ENCODE results near the gene CLDN22. TPM values are rescaled to one million over a fixed set of nuclear protein-coding genes. Genes with fewer than 3 reads are reported as not detected.

CLDN22 gene
- total RNA-seq, 1 donor from 2014 or later, result not detected

DNA sequence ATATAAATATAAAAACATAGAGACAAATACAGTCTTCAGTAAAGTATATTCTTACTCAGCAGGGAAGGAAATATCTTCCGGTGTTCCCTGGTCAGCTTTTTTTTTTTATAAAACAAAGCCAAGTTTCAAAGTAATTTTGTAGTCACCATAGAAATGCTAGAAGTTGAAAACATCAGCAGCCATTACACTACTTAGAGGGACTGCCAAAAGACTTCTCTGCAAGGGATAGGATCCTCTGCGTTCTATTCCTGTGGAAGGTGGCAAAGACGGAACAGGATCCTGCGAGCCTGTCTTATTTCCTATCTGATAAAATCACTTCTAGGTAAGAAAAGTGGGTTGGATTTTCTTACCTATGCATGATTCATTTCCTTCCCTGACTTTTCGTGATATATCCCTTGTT, 19.4 kb downstream of the CLDN22 start:
- Mint-ChIP-seq H3K9me3 (ENCODE audit: low read depth) (peaks cover 6% of the 10 kb centered on the region), H3K27me3 (no peaks in the 10 kb centered on the region), H3K36me3 (ENCODE audit: insufficient read depth) (peaks cover 38% of the 10 kb centered on the region), H3K27ac (no peak overlapping the region), H3K4me1 (ENCODE audit: low read depth) (peaks cover 19% of the 10 kb centered on the region), H3K4me3 (ENCODE audit: low read depth) (no peak overlapping the region)
- TF ChIP-seq, protein P1, sequence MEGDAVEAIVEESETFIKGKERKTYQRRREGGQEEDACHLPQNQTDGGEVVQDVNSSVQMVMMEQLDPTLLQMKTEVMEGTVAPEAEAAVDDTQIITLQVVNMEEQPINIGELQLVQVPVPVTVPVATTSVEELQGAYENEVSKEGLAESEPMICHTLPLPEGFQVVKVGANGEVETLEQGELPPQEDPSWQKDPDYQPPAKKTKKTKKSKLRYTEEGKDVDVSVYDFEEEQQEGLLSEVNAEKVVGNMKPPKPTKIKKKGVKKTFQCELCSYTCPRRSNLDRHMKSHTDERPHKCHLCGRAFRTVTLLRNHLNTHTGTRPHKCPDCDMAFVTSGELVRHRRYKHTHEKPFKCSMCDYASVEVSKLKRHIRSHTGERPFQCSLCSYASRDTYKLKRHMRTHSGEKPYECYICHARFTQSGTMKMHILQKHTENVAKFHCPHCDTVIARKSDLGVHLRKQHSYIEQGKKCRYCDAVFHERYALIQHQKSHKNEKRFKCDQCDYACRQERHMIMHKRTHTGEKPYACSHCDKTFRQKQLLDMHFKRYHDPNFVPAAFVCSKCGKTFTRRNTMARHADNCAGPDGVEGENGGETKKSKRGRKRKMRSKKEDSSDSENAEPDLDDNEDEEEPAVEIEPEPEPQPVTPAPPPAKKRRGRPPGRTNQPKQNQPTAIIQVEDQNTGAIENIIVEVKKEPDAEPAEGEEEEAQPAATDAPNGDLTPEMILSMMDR (IDR thresholded peaks at IDR 0.05; ENCODE audit: unreplicated experiment), result no peak
- DNase-seq (ENCODE audit: low spot score, unreplicated experiment), result no peak

DNA sequence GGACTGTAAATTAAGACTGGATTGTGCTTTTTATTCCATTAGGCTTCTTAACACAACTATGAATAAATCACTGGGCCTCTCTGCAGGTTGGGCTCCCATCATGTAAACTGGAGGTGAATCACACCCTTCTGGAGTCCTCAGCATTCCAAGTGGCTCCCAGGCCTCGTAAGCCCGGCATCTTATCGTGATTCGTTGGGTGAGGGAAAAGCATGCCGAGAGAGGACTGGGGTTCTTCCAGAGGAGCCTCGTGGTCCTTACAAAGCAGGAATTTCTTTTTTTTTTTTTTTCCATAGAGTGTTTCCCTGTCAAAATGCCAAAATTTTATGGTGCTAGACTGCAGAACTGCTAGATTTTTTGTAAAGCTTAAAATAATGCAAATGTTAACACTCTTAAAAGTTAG, 20.0 kb downstream of the CLDN22 start:
- Mint-ChIP-seq H3K9me3 (ENCODE audit: low read depth) (peaks cover 5% of the 10 kb centered on the region), H3K27ac (no peak overlapping the region), H3K27me3 (no peaks in the 10 kb centered on the region), H3K4me1 (ENCODE audit: low read depth) (peaks cover 25% of the 10 kb centered on the region), H3K36me3 (ENCODE audit: insufficient read depth) (peaks cover 40% of the 10 kb centered on the region), H3K4me3 (ENCODE audit: low read depth) (no peak overlapping the region)
- TF ChIP-seq, protein P1 (IDR thresholded peaks at IDR 0.05; ENCODE audit: unreplicated experiment), result no peak
- DNase-seq (ENCODE audit: low spot score, unreplicated experiment), result no peak

DNA sequence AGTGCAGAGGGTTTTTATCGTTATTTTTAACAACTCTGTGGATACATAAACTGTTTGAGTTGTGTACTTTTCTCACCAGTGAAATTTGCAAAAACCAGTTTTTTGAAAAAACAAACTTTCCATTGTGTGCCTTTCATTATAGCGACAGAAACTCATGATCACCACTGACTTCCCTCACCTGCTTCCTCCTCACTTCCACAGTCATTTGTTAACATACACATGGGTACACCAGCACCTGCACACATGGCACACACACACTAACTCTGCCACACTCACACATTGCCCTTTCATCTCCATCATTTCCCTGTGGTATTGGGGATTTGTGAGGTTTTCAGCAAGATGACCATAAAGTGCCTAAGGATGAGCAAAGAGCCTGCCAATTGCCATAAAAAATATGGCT, 20.6 kb downstream of the CLDN22 start:
- DNase-seq (ENCODE audit: low spot score, unreplicated experiment), result no peak
- Mint-ChIP-seq H3K27ac (peak overlapping the region; percentile 21), H3K4me3 (ENCODE audit: low read depth) (no peak overlapping the region), H3K9me3 (ENCODE audit: low read depth) (no peaks in the 10 kb centered on the region), H3K4me1 (ENCODE audit: low read depth) (peaks cover 26% of the 10 kb centered on the region), H3K36me3 (ENCODE audit: insufficient read depth) (peaks cover 39% of the 10 kb centered on the region), H3K27me3 (no peaks in the 10 kb centered on the region)
- TF ChIP-seq, protein P1 (IDR thresholded peaks at IDR 0.05; ENCODE audit: unreplicated experiment), result no peak

DNA sequence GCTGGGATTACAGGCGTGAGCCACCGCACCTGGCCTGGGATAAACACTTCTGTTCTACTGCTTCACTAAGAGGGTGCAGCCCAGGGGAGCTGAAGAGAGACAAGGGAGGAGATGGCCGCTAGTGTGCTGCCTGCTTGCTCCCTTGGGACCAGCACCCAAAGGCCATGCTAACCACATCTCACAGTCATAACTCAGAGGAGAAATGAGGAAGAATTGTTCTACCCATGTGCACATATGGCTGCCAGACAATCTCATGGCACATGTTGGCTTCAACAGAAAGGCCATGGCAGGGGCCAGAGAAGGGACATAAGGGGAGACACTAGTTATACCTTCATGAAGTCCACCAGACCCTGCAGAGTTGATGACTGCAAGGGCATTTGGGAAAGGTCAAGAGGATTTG, 22.4 kb downstream of the CLDN22 start:
- Mint-ChIP-seq H3K4me1 (ENCODE audit: low read depth) (peaks cover 25% of the 10 kb centered on the region), H3K27ac (no peak overlapping the region), H3K4me3 (ENCODE audit: low read depth) (no peak overlapping the region), H3K9me3 (ENCODE audit: low read depth) (no peaks in the 10 kb centered on the region), H3K27me3 (no peaks in the 10 kb centered on the region), H3K36me3 (ENCODE audit: insufficient read depth) (peaks cover 35% of the 10 kb centered on the region)
- no peak for DNase-seq (ENCODE audit: low spot score, unreplicated experiment)
- TF ChIP-seq, protein P1 (IDR thresholded peaks at IDR 0.05; ENCODE audit: unreplicated experiment), result no peak

DNA sequence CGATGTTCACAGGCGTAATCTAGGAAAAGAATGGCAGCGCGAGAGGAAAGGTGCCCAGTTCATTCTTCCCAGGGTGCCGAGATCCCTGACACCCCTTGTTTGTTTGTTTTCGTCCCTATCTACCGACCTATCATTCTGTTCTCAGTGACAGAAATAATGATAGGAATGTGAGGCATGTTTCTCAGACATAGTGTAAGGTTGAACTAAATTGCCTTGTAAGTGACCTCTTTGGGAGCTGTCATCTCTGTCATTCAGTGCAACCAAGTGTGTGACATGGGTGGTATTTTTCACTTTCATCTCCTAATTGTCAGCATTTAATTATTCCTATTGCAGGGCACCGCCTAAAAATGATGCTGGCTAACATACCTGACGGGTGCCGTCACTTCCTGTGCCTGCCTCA, 24.4 kb downstream of the CLDN22 start:
- no peak for DNase-seq (ENCODE audit: low spot score, unreplicated experiment)
- H3K27me3 Mint-ChIP-seq, result no peaks in the 10 kb centered on the region
- peaks cover 13% of the 10 kb centered on the region for H3K4me1 Mint-ChIP-seq (ENCODE audit: low read depth)
- no peaks in the 10 kb centered on the region for H3K9me3 Mint-ChIP-seq (ENCODE audit: low read depth)
- H3K27ac Mint-ChIP-seq, result peak overlapping the region; percentile 33
- no peak overlapping the region for H3K4me3 Mint-ChIP-seq (ENCODE audit: low read depth)
- TF ChIP-seq, protein P1 (IDR thresholded peaks at IDR 0.05; ENCODE audit: unreplicated experiment), result no peak
- peaks cover 42% of the 10 kb centered on the region for H3K36me3 Mint-ChIP-seq (ENCODE audit: insufficient read depth)

Data from progenitor cell of endocrine pancreas (in vitro differentiated cells).